ENCODE data around the gene ANO2.

ANO2 gene

DNA sequence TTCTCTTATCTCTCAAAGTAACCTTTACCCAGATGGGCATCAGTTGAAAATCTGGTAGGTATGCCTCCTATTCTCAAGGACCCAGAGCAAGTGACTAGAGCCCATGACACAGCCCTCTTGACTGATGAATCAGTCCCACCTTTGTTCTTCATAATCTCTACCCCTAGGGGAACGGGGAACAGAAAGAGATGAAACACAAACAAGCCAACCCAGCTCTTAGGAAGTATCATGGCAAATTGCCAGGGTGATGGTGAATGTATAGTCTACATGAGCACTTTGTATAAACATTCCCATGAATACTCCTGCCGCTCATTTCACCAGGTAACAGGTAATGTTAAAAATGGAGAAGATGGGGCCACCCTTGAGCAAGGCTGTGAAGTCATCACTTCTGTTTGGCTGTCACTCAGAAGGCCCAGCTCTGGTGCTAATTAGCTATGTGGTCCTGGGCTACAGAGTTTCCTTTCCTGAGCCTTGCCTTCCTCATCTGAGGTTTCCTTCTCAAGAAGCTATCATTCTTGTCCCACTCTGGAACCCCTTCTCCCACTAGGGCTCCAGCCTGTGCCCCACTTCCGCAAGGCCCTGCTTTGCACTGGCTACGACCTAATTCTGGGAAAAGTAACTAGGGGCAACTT is 161.7 kb downstream of the ANO2 start:
- DNase-seq: no peak

DNA sequence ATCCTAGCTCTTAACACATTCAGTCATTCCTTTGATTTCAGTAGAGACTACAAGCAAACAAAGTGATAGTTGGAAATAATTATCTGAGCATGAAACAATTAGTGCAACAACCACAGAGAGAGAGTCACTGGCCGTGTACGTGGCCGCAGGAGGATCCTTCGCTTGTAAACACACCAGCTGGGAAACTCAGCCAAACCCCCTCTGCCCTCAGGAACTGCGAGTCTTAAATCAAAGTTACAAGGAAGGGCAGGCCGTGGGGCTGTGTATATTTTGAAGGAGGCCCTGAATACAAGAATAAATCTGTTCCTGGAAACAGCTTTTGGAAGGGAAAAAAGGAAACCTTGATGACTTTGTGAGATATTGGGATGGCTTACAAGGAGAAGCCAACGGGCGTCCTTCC is 164.5 kb downstream of the ANO2 start:
- no peak for DNase-seq

DNA sequence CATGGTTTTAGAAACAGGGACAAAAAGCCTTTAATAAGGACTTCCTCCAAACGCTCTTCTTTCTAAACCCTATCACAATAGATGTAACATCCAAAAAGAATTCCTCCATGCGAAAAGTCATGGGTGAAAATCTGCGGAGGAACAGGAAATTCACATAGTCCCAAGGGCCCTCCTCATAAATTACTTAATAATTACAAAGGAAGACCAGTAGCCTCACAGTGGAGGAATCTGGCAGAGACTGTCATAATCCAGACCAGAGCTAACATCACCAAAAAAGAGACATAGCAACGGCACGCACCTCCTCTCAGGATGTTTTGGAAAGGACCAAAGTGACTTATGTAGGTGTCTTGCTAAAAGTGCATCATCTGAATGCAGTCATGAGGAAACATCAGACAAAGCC is 165.7 kb downstream of the ANO2 start:
- no peak for DNase-seq

DNA sequence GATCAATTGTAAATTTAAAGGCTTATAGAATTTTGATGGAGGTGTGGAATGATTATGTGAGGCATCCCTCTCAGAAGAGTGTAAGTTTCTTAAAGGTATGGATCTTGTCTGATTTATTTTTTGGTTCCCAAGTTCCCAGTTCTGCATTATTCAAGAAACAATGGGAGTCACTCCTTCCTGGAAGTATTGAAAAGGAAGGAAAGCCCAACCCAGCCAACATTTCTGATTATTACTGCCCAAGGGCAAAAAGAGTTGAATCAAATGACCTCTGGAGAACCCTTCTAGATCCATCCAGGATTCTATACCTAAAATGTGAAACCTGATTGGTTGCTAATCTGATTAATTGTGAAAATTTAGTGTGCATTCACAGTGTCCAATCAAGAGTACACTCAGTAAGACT is 166.2 kb downstream of the ANO2 start:
- DNase-seq: no peak

DNA sequence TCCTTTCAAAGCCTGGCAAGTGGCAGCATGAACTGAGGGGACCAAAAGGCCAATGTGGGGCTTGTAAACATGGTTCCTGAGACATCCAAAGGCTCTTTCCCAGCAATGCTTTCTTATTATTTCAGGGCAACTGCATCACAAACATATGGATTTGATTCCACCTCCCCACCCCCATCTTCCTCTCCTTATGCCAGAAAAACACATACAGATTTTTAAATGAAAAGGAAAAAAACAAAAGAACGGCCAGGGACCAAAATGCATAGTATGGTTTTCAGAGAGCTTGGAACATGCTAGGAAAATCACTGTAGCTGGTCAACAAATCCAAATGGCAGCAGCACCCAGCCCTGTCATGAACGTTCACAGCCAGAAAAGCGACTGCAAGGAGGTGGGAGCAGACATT is 167.6 kb downstream of the ANO2 start:
- DNase-seq: no peak

DNA sequence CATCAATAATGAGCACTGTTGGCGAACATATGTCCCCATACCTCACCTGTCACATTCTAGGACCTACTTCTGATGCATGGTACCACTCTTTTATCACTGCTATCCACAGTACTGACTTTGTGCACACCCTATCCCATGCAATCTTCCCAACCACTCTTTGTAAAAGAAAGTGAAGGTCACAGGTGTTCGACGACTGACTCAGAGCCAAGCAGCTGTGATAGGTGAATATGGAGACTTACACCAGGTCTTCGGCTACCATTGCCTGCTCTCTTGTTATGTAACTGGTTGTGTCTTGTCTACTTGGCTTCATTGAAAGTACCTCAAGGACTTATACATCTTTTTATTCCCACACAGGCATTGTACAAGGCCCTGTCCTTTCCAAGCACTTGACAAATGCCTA is 169.0 kb downstream of the ANO2 start:
- no peak for DNase-seq

DNA sequence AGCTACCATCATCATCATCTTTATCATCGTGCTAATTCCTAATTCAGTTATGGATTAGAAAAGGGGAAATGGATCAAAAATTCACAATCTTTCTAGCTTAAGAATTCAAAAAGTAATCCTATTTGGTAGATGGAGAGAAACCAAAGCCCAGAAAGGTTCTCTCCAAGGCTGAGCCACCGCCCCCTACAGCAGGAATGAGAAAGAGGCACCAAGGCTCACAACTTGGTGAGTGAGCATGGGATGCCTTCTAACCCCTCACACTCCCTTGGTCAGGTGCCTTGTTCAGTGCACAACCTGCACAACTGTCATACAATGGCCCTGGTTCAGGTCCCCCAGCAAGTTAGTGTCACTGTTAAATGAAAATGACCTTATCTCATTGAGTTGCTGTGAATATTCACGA is 171.5 kb downstream of the ANO2 start:
- DNase-seq: no peak

DNA sequence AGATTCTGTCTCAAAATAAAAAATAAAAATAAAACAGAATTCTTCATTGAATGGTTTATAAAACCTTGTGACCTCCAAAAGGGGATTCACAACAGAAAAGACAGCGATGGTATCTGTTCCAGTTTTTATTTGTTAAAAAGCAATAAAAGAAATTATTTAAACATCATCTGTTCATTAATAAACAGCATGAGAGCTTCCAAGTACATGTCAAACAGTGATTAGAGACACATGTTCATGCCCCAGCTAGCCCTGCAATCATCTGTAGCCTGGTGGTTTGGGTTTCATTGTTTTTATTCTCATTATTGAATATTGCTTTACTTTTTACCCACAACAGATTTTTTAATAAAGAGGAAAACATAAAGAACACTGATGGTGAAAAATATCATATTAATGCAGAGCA is 173.3 kb downstream of the ANO2 start:
- no peak for DNase-seq

DNA sequence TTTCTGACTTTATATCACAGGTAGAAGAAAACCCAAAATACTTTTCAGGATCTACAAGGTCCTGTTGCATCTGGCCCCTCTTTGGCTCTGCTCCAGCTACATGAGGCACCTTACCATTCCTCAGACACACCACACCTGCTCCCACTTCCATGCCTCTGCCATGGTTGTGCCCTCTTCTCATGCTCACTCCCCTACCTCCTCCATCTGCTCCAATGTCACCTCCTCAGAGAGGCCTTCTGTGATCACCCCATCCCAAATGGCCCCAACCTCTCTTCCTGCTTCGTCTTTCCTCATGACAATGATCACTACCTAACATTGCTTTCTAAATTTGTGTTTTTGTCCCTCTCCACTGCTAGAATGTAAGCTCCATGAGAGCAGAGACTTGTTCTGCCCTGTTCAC is 174.3 kb downstream of the ANO2 start:
- DNase-seq: no peak

DNA sequence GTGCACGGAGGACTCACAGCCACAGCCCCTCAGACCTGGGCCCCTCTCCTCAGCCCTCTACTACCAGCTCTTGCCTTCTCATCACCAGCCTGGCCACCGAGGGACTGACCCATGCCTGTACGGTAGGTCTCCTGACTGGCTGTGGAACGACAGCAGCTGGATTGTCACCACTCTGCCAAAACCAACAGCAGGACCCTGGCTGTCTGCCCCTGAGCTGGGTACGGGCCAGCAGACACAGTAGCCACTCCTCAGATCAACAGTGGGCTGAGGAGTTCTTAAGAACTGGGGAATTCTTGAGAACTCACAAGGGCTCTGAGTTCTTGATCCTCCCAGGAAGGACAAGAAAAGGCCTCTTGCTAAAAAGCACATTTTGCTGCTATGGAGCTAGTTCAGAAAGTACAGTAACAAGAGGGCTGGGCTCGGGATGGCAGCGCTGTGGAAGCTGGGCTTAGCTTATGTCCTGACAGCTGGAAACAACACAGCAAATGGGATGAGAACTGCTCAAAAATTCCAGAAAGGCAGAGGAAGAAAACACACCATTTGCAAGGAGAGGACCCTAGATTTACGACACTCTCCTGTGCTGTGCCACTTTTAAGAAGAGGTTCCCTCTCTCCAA is 176.4 kb downstream of the ANO2 start:
- DNase-seq: no peak

DNA sequence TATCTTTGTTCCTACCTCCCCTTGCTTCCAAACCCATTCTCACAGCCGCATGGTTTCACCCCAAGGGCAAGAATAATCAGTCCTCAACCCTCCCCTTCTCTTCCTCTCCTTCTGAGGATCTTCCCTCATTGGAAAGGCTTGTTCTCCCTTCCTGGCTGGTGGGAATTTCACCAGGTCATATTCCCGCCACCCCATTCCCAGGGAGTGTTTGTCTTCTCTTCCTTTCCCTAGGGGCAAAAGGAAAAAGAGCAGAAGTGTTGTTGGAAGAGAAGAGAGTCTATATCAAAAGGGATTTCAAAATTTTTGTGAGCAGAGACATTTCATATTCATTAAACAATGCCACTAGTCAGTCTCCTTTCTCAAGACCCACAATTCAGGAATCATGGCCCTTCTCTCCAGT is 176.9 kb downstream of the ANO2 start:
- no peak for DNase-seq

DNA sequence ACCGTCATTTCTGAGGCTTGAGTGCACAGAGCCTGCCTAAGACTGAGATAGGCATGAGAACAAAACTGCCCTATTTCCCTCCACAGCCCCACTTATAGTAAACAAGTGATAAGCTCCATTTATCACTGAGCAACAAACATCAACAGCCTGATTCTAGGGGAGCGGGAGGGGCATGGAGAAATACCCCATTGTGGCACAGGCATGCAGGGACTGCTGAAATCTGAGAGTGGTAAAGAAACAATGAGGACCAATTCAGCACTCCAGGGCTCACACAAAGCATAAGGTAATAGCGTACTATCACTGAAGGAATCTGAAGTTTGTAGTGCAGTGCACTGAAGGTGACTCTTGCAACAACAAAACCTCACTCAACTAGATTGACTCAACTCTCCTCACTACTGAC is 186.7 kb downstream of the ANO2 start:
- DNase-seq: no peak

DNA sequence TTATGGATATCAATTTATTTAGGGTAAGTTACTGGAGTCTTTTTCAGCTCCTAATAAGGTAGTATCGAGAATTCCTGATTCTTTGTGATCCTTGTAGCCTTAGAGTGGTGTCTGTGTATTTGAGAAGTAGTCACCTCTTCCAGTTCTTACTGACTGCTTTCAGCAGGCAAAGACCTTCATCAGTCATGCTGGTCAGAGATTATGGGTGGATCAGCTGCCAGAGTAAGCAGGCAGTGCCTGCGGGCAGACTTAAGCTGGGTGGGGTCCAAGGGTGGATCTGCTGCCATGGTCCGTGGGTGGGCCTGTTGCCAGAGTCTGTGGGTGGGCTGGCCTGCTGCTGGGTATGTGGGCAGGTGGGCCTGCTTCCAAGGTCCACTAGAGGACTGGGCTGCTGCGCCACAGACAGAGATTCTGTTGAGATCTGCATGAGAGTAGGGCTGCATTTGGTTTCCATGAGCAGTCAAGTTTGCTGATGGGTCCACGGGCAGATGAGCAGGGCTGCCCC is 188.7 kb downstream of the ANO2 start:
- no peak for DNase-seq

DNA sequence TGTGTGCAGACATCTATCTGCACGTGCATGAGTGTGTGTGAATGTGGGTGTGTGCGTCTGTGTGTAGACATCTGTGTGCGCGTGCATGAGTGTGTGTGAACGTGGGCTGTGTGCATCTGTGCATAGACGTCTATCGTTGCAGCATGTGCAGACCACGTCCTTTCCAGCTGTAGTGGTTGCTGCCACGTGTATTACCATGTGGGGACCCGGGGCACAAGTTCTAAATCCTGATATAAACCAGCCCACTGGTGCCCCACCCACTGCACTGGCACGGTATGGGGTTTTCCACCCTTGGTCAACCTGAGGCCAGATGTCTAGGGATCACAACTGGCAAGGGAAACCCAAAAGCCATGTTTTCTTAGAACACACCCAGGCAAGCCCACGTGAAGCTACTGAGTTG is 197.0 kb downstream of the ANO2 start:
- no peak for DNase-seq

DNA sequence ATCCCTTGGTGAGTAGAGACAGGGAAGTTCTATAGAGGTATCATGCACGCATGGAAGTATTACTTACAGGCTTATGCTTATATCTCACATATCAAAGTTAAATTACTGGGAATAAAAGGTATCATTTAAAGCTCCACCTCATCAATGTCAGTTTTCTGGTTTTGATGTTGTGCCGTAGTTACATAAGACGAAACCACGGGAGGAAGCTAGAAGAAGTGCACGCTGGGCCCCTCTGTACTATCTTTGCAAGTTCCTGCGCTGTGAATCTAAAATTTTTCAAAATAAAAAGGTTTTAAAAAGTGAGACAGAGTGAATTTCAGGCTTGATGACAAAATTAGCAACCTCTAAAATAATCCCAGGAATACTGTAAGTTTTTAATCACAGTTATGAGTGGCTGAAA is 198.1 kb downstream of the ANO2 start:
- DNase-seq: no peak

DNA sequence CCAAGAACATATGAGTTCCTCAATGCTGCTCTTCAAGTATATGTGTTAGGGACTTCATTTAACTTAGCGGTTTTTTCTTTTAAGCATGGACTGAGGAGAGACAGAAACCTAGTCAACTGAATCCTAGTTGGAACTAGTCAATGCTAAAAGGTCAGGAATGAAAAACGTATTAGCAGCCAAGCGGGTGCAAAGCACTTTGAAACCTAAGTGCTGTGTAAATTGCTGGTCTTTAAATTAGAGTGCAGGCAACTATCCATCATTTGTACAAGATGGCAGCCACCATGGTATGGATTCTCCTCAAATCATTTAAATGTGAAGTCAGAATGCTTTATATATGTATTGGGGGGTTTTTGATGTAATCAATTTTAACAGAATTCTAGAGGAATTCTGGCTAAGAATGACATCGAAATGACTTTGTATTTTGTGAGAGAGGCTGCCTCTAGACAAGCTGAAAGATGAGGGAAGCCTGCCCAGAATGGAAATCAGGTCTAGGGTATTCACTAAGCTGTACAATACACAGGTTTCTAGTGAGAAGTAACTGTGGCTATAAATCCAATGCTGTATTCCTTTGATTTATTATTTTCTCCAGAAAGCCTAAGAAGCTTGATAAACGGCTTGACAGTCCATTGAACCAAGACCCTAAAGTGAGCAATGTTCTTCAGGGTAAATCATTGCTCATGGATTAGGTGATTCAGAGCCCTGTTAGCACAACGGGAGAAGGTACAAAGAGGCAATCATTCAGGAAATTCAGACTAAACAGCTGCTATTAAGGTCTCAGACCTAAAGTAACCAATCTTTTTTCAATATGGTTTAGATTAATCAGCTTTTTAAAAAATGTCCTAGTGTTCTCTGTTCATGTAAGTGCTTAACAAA is 198.8 kb downstream of the ANO2 start:
- no peak for DNase-seq

DNA sequence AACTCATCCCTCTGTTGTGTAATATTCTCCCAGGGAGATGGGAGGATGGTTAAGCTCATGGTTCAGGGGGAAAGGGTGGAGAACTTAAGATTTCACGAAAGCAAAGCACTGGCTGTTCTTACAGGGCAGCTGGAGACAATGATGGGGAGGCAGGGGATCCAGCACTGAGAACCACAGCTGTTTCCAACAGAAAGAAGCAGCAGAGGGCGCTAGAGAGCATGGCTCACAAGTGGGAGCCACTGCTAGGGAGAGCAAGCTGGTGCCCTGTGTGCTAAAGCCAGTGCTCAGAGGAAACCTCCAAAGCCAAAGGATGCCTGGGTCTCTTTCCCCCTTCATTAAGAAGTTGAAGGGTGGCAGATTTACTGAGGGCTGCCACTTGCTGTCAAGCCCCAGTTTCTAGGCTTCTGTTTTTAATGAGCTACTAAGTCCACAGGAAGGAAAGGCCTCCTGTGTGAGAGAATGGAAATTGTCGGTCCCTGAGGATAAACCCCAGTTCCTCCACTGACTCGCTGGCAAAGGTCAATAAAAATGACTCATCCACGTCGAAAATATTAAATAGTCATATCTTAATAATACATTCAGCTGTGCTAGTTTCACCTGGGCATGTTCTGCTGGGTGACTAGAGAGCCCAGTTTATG is 199.7 kb downstream of the ANO2 start:
- DNase-seq: peak in 42 of 58 donors; percentile 1 to 63 (median 21)

DNA sequence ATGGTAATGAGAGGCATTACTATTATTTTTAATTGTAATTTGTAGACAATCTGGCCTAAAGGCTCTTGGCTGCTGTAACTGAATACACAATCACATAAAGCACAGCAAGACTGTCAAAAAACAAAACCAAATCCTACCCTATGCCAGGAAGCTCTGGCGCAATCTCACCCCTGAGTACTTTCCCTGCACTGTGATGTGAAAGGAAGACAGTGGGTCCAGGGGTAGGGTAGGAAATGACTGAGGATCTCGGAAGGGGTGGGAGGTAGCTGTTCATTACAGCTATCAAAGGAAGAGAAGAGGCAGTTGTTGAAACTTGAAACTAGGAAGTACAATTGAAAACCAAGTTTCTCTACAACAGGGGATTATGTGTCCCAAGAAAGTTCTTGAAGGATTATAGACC is 202.8 kb downstream of the ANO2 start:
- DNase-seq: no peak

DNA sequence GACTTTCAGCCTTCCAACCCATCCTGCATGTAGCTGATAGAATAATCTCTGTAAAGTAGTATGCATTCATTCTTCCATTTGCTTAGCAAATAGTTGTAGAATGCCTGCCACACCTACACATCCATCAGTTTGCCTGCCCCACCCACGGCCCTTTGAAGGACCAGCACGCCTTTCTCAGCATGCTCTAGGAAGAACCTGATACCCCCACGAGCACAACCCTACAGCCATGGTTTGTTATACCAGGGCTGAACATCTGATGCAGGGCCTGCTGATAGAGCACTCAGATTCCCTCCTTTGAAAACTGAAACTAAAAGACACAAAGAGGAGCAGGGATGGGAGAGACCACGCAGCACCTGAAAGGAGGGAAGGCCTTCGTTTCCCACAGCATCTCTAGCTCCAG is 205.1 kb downstream of the ANO2 start:
- DNase-seq: no peak

DNA sequence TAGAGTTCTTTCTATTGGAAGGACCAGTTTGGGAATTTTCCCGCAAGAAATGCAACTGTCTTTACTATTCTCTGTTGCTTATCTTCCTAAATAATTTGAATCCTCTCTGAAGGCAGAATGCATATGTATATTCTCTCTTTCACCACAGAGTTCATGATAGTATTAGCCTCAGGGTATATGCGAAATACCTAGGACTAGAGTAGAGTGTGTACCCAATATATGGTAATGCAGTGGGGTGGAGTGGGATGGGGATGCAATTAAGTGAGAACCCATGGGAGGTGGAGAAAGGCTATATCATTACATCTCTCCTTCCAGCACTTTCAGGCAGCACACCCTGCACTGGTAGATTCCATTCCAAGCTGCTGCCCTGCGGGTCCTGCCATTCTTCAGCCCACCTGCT is 207.3 kb downstream of the ANO2 start:
- no peak for DNase-seq

DNA sequence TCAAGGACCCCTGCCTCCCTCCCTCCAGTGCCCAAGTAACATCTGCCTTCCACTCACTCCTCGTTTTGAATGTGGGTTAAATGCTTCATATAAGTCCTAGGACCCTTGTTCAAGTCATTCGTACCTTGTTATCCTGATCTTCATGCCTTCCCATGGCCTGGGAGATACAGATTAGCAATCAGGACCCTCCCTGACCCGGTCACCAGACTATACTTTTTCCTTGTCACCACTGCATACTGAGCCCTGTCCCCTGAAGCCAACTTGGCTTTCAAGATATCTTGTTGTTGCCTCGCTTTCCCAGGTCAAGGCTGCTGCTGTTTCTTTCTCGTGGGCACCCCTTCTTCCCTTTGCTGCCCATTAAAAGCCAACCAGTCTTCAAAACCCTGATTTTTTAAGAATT is 208.5 kb downstream of the ANO2 start:
- no peak for DNase-seq

DNA sequence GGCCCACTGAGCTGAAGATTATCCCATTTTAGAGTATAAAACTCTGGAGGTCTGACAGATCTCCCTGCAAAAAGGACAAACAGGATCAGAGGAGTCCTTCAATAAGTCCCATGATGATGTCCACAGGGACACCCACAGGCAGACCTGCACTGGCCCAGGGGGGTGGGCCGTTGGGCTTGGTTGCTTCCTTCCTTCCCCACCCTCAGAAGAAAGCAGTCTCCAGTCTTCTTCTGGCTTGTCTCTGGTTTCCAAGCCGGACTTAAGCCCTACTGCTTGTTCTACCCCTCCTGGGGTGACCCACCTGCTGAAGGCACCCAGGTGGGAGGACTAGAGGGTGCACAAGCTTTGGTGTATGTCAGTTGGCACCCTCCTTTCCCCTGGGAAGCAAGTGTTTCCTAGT is 209.0 kb downstream of the ANO2 start:
- no peak for DNase-seq
